ENCODE data around the gene ARSJ.
A peak's percentile ranks its signal among the peaks of the same experiment; 100 is the strongest.

DNA sequence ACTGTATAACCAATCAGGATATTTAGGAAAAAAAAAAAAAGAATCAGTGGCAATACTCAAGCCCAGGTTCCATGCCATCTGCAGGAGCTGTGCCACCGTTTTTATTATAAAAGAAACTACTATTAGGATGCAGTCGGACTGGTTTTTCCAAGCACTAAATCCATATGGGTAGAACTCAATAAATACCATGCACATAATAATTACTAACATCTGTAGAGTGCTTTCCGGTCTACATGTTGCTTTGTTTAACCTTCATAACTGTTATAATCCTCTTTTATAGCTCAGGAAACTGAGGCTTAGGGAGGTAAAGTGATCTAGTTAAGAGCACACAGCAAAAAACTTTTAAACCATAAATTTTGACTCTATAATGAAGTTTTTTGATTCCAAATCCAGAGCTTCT is 24.0 kb downstream of the ARSJ start:
- no peak for TF ChIP-seq EZH2 (IDR thresholded peaks at IDR 0.05)
- peak; percentile 89; the same call in 1 of the 2 replicates for TF ChIP-seq POLR2AphosphoS5 (IDR thresholded peaks at IDR 0.05; ENCODE audit: borderline replicate concordance, low read depth, low read length)
- TF ChIP-seq FOXP2 (optimal IDR thresholded peaks at IDR 0.05; ENCODE audit: control extremely low read depth, extremely low read length, insufficient read depth) = no peak

Measured in SK-N-MC (cell line).